Tibial nerve (tissue), 4 donors: Measurements from ENCODE around the gene VPS13D. TPM values are rescaled to one million over a fixed set of nuclear protein-coding genes. Genes with fewer than 3 reads are reported as not detected.
A peak's percentile ranks its signal among the peaks of the same experiment; 100 is the strongest.

Source experiments
- DNase-seq, 2 donors: peaks; one replicate each; pipeline ENCODE4 v3.0.0-alpha.2; 2019; ENCODE audit warnings: low spot score in 2 of 2
- H3K27ac ChIP-seq, 4 donors: fragments of 200-600 bp; sonication (generic) in 3 of 4; one replicate each; pipeline ENCODE4 v1.5.1; 2017 to 2019; ENCODE audit warnings: mild to moderate bottlenecking in 1 of 4
- H3K27me3 ChIP-seq, 2 donors: fragments of 200-600 bp; sonication (generic) in 1 of 2; one replicate each; pipeline versions ENCODE4 v1.5.1 to v1.6.0; 2017 to 2019
- H3K36me3 ChIP-seq, 3 donors: fragments of 200-600 bp; sonication (generic); one replicate each; pipeline ENCODE4 v1.5.1; 2018 to 2019
- H3K4me1 ChIP-seq, 4 donors: fragments of 200-600 bp; sonication (generic) in 3 of 4; one replicate each; pipeline ENCODE4 v1.5.1; 2017 to 2019
- H3K4me3 ChIP-seq, 4 donors: fragments of 200-600 bp; sonication (generic) in 3 of 4; one replicate each; pipeline ENCODE4 v1.5.1; 2017 to 2019; ENCODE audit warnings: mild to moderate bottlenecking in 1 of 4, moderate library complexity in 1 of 4
- H3K9me3 ChIP-seq, 4 donors: fragments of 200-600 bp; sonication (generic) in 3 of 4; one replicate each; pipeline ENCODE4 v1.5.1; 2017 to 2019
- EP300 ChIP-seq, 2 donors: sonication (generic); formaldehyde crosslinking; IDR thresholded peaks; one replicate each; pipeline ENCODE4 v1.6.1; 2017; ENCODE audit warnings: antibody characterized with exemption in 2 of 2, mild to moderate bottlenecking in 1 of 2
- POLR2A ChIP-seq, 2 donors: fragments of 450-650 bp; IDR thresholded peaks; one replicate each; pipeline ENCODE4 v1.6.1; 2017; ENCODE audit warnings: antibody characterized with exemption in 2 of 2, mild to moderate bottlenecking in 2 of 2, moderate library complexity in 2 of 2
- WGBS, 2 donors: methylation state at CpG; one replicate each; pipeline ENCODE4 v1.1.5; 2018; 5-methylcytosine and 5-hydroxymethylcytosine counted together
- total RNA-seq, 4 donors: library from RNA; depleted of rRNA; stranded (reverse); fragments of >200 nt; gene quantifications; one replicate each; pipeline ENCODE4 v1.1.0, GENCODE V29; 2016
- TF ChIP-seq, protein P1 (sequence below), 5 experiments: fragments of 200-600 bp in 3 of 5; fragments of 450-650 bp in 2 of 5; sonication (generic) in 3 of 5; IDR thresholded peaks; one replicate each; pipeline ENCODE4 v1.5.1; 2016 to 2019; ENCODE audit warnings: antibody characterized with exemption in 5 of 5, mild to moderate bottlenecking in 3 of 5, moderate library complexity in 2 of 5

VPS13D gene
- total RNA-seq, 4 donors from 2014 or later, result 99.2 to 132 (median 110) TPM

DNA sequence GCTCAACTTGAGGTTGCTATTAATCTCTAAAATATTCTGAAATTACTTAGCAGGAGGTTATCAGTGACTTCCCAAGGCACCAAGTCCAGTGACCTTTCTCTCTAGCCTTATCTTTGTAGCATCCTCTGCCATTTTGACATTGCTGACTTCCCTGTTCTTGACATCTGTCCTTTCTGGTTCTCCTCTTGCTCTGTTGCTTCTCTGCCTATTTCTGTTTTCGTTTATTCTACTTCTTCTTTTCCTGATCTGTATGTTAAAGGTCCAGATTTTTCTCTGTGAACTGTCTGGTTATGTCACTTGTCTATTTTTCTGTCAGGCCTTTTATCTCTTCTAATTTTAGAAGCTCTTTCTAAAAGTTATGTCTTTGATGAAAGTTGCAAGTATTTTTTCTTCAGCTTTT lies 178.8 kb downstream of the VPS13D start:
- 45 to 59% methylated on average over 1 of the region's 1 CpG for WGBS, 2 donors

DNA sequence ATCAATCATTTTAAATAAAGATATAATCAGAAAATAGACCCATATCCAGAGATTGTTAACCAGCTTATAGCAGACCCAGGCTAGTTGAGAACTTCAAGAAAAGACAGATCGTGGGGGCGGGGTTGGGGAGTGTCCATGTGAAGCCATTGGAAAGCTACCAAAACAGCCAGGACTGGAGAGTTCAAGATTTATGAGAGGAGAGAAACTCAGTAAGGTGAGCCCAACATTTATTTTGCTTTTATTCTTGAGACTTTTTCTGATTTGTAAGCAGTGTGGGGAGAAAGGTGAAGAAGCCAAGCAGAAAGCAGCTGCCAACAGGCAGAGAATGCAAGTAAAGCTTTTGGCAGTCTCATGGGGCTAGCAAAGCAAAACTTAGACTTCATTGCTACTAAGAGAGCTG lies 179.9 kb downstream of the VPS13D start:
- H3K36me3 ChIP-seq, result peaks cover 0 to 6% (median 0%) of the 10 kb centered on the region in 3 donors
- no peak for TF ChIP-seq POLR2A (IDR thresholded peaks at IDR 0.05)
- TF ChIP-seq EP300 (IDR thresholded peaks at IDR 0.05), result no peak
- TF ChIP-seq, protein P1, sequence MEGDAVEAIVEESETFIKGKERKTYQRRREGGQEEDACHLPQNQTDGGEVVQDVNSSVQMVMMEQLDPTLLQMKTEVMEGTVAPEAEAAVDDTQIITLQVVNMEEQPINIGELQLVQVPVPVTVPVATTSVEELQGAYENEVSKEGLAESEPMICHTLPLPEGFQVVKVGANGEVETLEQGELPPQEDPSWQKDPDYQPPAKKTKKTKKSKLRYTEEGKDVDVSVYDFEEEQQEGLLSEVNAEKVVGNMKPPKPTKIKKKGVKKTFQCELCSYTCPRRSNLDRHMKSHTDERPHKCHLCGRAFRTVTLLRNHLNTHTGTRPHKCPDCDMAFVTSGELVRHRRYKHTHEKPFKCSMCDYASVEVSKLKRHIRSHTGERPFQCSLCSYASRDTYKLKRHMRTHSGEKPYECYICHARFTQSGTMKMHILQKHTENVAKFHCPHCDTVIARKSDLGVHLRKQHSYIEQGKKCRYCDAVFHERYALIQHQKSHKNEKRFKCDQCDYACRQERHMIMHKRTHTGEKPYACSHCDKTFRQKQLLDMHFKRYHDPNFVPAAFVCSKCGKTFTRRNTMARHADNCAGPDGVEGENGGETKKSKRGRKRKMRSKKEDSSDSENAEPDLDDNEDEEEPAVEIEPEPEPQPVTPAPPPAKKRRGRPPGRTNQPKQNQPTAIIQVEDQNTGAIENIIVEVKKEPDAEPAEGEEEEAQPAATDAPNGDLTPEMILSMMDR (IDR thresholded peaks at IDR 0.05), result no peak
- H3K4me1 ChIP-seq, result peaks cover 9 to 59% (median 42%) of the 10 kb centered on the region in 4 donors
- H3K27ac ChIP-seq, result peak overlapping the region in 3 of 4 donors; percentile 2 to 91 (median 87)
- no peaks in the 10 kb centered on the region for H3K9me3 ChIP-seq
- peak in 1 of 2 donors; percentile 37 for DNase-seq
- H3K4me3 ChIP-seq, result no peak overlapping the region
- no peaks in the 10 kb centered on the region for H3K27me3 ChIP-seq
- 55 to 70% methylated on average over 2 of the region's 2 CpGs for WGBS, 2 donors

More for the DNA sequence above, 178.8 kb downstream of the VPS13D start:
- H3K27me3 ChIP-seq, result no peaks in the 10 kb centered on the region
- H3K4me3 ChIP-seq, result no peak overlapping the region
- H3K27ac ChIP-seq, result peak overlapping the region; percentile 11 to 91 (median 51)
- H3K36me3 ChIP-seq, result peaks cover 0 to 13% (median 4%) of the 10 kb centered on the region in 3 donors
- DNase-seq, result no peak
- H3K4me1 ChIP-seq, result peaks cover 9 to 61% (median 43%) of the 10 kb centered on the region in 4 donors
- no peaks in the 10 kb centered on the region for H3K9me3 ChIP-seq
- TF ChIP-seq, protein P1 (IDR thresholded peaks at IDR 0.05), result no peak
- TF ChIP-seq EP300 (IDR thresholded peaks at IDR 0.05) (no peak), POLR2A (IDR thresholded peaks at IDR 0.05) (no peak)

DNA sequence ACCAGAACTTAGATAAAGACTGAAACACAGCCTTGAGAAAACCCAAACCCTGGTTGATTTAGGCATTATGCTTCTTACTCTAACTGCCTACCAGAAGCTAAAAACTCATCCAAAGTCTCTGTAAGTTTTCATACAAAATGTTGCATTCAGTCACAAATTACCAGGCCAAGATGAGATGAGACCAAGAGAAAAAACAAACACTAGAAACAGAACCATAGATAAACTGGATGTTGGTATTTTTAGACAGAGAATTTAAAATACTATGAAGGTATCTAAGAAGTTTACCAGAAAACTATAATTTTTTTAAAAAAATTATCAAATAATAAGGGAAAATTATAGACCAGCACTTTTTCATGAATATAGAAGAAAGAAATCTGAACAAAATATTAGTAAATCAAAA lies 180.5 kb downstream of the VPS13D start:
- Histone ChIP-seq H3K4me1 (peaks cover 6 to 59% (median 37%) of the 10 kb centered on the region in 4 donors), H3K4me3 (no peak overlapping the region), H3K36me3 (peaks cover 0 to 6% (median 0%) of the 10 kb centered on the region in 3 donors), H3K9me3 (no peaks in the 10 kb centered on the region), H3K27ac (peak overlapping the region in 2 of 4 donors; percentile 87 to 91), H3K27me3 (no peaks in the 10 kb centered on the region)
- TF ChIP-seq EP300 (IDR thresholded peaks at IDR 0.05) (no peak), POLR2A (IDR thresholded peaks at IDR 0.05) (no peak)
- TF ChIP-seq, protein P1 (IDR thresholded peaks at IDR 0.05), result no peak
- no peak for DNase-seq

DNA sequence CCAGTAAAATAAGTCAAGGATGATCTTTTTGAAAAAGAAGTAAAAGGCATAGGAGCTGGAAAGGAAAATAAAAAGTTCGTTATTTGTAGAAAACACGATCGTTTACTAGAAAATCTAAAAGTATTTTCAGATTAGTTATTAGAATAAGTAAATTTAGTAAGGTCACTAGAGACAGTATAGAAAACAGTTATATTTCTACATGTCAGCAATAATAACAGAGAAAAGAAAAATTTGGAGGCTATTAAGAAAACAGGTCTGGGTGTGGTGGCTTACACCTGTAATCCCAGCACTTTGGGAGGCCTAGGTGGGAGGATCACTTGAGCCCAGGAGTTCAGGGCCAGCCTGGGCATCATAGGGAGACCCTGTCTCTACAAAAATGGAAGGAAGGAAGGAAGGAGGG lies 181.3 kb downstream of the VPS13D start:
- Histone ChIP-seq H3K27ac (no peak overlapping the region), H3K4me1 (peaks cover 3 to 54% (median 31%) of the 10 kb centered on the region in 4 donors), H3K4me3 (no peak overlapping the region), H3K9me3 (no peaks in the 10 kb centered on the region), H3K27me3 (no peaks in the 10 kb centered on the region), H3K36me3 (peaks cover 0 to 12% (median 0%) of the 10 kb centered on the region in 3 donors)
- TF ChIP-seq, protein P1 (IDR thresholded peaks at IDR 0.05), result no peak
- TF ChIP-seq POLR2A (IDR thresholded peaks at IDR 0.05), result no peak
- no peak for TF ChIP-seq EP300 (IDR thresholded peaks at IDR 0.05)
- 97 to 98% methylated on average over 3 of the region's 3 CpGs for WGBS, 2 donors
- DNase-seq, result no peak

DNA sequence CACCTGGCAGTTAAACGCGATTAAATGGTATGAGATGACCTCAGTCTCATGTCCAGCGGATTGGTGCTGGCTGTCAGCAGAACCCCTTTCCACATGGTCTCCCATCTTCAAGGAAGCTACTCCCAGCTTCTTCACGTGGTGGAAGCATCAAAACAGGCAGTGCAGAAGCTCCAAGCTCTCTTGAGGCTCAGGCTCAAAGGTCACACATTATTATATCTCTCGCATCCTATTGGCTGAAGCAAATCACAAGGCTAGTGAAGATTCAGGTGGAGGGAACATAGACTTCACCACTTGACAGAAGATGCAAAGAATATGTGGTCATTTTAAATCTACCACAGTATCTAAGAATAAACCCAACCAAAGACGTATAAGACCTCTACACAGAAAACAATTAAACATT lies 181.9 kb downstream of the VPS13D start:
- TF ChIP-seq, protein P1 (IDR thresholded peaks at IDR 0.05), result no peak
- TF ChIP-seq EP300 (IDR thresholded peaks at IDR 0.05) (no peak), POLR2A (IDR thresholded peaks at IDR 0.05) (no peak)
- peaks cover 0 to 18% (median 0%) of the 10 kb centered on the region in 3 donors for H3K36me3 ChIP-seq
- WGBS, 2 donors, result 92 to 96% methylated on average over 6 of the region's 6 CpGs
- H3K4me1 ChIP-seq, result peaks cover 0 to 47% (median 25%) of the 10 kb centered on the region in 4 donors
- H3K27ac ChIP-seq, result no peak overlapping the region
- H3K4me3 ChIP-seq, result no peak overlapping the region
- no peaks in the 10 kb centered on the region for H3K27me3 ChIP-seq
- no peaks in the 10 kb centered on the region for H3K9me3 ChIP-seq
- DNase-seq, result no peak
